Fibroblast of lung (primary cell): ENCODE measurements around the gene PALM2AKAP2. TPM values are rescaled to one million over a fixed set of nuclear protein-coding genes. Genes with fewer than 3 reads are reported as not detected.

Source experiments
- DNase-seq, 2 donors: peaks; one replicate each; pipeline versions ENCODE4 v3.0.0 to v3.0.0-alpha.2; 2010; ENCODE audit warnings: low read depth in 2 of 2
- H2AFZ ChIP-seq: 2 replicates; pipeline ENCODE4 v1.5.1; 2012; ENCODE audit warnings: low read length, control low read depth, inconsistent platforms
- H3K27ac ChIP-seq: 2 replicates; pipeline ENCODE4 v1.5.1; 2011; ENCODE audit warnings: low read length, control low read depth; ENCODE audit not compliant: insufficient read depth
- H3K27me3 ChIP-seq: 2 replicates; pipeline ENCODE4 v1.5.1; 2011; ENCODE audit warnings: mild to moderate bottlenecking, low read length; ENCODE audit not compliant: control insufficient read depth, insufficient read depth
- H3K36me3 ChIP-seq: 2 replicates; pipeline ENCODE4 v1.5.1; 2011; ENCODE audit warnings: low read length; ENCODE audit not compliant: control insufficient read depth, insufficient read depth
- H3K4me1 ChIP-seq: 2 replicates; pipeline ENCODE4 v1.5.1; 2011; ENCODE audit warnings: low read length; ENCODE audit not compliant: control insufficient read depth, insufficient read depth; ENCODE audit errors: extremely low read depth
- H3K4me2 ChIP-seq: 2 replicates; pipeline ENCODE4 v1.5.1; 2011; ENCODE audit warnings: low read length, control low read depth; ENCODE audit not compliant: insufficient read depth; ENCODE audit errors: extremely low read depth
- H3K4me3 ChIP-seq, 4 experiments: fragments of 200-600 bp in 1 of 4; sonication (generic) in 1 of 4; replicated peaks in 1 of 4; 2 replicates each; pipeline ENCODE4 v1.5.1; 2011 to 2016; ENCODE audit warnings: low read length in 4 of 4, low read depth in 3 of 4, mild to moderate bottlenecking in 3 of 4, control low read depth in 2 of 4, inconsistent platforms in 1 of 4, mixed read lengths in 1 of 4; ENCODE audit not compliant: insufficient read depth in 1 of 4; ENCODE audit errors: control extremely low read depth in 1 of 4
- H3K79me2 ChIP-seq: 2 replicates; pipeline ENCODE4 v1.5.1; 2012; ENCODE audit warnings: mild to moderate bottlenecking, low read length, inconsistent platforms; ENCODE audit not compliant: control insufficient read depth, insufficient read depth
- H3K9ac ChIP-seq: 2 replicates; pipeline ENCODE4 v1.5.1; 2011; ENCODE audit warnings: mild to moderate bottlenecking, low read length, control low read depth; ENCODE audit not compliant: insufficient read depth
- H3K9me3 ChIP-seq: 2 replicates; pipeline ENCODE4 v1.5.1; 2012; ENCODE audit warnings: low read depth, low read length; ENCODE audit not compliant: control insufficient read depth, insufficient read depth
- H4K20me1 ChIP-seq: 2 replicates; pipeline ENCODE4 v1.5.1; 2011; ENCODE audit warnings: low read length; ENCODE audit not compliant: control insufficient read depth, insufficient read depth; ENCODE audit errors: extremely low read depth
- CTCF ChIP-seq, 2 donors: IDR thresholded peaks in 1 of 2; conservative IDR thresholded peaks in 1 of 2; 1 replicate in 1 of 2; 2 replicates in 1 of 2; pipeline ENCODE4 v1.5.1; 2011 to 2012; ENCODE audit warnings: low read length in 2 of 2, control low read depth in 1 of 2, inconsistent platforms in 1 of 2, low read depth in 1 of 2, mild to moderate bottlenecking in 1 of 2
- EZH2 ChIP-seq: IDR thresholded peaks from 2 replicates; pipeline ENCODE4 v1.5.1; 2012; ENCODE audit warnings: low read length, control low read depth, mild to moderate bottlenecking; ENCODE audit errors: missing control alignments
- polyA plus RNA-seq, 2 donors: library from polyadenylated mRNA; depleted of rRNA in 1 of 2; stranded (reverse) in 1 of 2; unstranded in 1 of 2; fragments of >200 nt; gene quantifications; 2 replicates each; pipeline ENCODE4 v1.2.1, GENCODE V29; 2011 to 2012; ENCODE audit warnings: missing spikeins in 1 of 2
- total RNA-seq: library from RNA; depleted of rRNA; stranded (reverse); fragments of >200 nt; gene quantifications from 2 replicates; pipeline ENCODE4 v1.2.1, GENCODE V29; 2014

Gene PALM2AKAP2
- total and polyA plus RNA-seq, 2 donors (not counting 1 experiment from before 2014, with no cell fraction given), result 7.7 to 9.9 TPM

DNA sequence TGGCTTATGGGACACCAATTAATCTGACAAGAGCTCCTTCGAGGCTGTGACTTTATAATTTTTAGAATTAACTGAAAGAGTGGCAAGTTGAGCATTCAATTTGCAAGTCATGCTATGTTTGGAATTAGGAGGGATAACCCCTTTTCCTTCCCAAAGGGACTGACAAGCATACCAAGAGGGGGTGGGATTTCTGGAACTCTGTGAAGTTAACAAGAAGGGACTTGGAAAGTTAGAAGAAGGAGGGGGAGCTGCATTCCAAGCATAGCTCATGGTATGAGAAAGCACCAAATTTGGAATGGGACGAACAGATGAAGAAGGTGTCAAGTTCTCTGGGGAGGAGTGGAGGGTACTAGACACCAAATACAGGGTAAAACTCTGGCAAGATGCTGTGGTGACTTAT lies 8.9 kb upstream of the PALM2AKAP2 start:
- peak; percentile 58 to 98 for DNase-seq
- Histone ChIP-seq H4K20me1 (no peaks in the 10 kb centered on the region), H3K27ac (no peak overlapping the region), H3K4me3 (no peak overlapping the region), H3K36me3 (no peaks in the 10 kb centered on the region), H3K27me3 (no peaks in the 10 kb centered on the region), H3K4me2 (no peak overlapping the region), H3K79me2 (no peaks in the 10 kb centered on the region), H3K4me1 (peaks cover 11% of the 10 kb centered on the region), H3K9ac (no peak overlapping the region), H2AFZ (no peak overlapping the region), H3K9me3 (no peaks in the 10 kb centered on the region)
- no peak for TF ChIP-seq EZH2
- no peak for TF ChIP-seq CTCF (conservative IDR thresholded peaks at IDR 0.05 in 1 of 2, IDR thresholded peaks at IDR 0.05 in 1 of 2; ENCODE audit: low read depth in 1 of 2, low read length in 2 of 2)

DNA sequence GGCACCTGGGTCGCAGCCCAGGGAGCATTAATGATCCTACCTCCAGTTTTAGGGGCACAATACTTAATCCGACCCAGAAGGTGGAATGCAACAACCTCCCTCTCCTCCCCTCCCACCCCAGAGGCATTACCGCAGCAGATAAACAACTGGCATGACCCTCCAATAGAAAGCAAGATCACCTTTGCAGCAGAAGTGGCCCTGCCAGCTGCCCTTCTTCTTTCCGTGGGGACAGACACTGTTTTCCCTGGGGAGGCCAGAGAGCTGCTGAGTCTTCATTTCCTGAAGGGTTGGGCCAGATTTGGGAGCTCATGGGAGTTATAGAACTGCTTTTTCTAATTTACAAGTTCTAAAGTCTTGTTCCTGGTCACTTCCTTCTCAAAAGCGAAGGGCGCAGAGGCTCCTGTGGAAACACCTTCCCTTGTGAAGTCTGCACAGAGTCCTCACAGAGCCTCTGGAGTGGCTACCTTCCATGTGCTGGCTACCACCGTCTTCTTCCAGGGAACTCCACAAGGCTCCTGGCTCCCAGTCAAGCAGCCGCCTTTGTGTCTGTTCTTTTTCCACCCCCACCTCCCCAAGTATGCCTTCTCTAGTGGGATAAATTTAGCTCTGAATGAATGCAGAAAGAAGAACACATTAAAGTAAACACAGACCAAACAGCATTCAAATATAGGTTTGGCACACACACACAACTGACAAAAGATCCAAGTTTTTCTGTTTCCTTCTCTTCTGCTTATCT lies 8.0 kb upstream of the PALM2AKAP2 start:
- Histone ChIP-seq H3K4me2 (no peak overlapping the region), H3K27me3 (no peaks in the 10 kb centered on the region), H3K27ac (no peak overlapping the region), H3K36me3 (no peaks in the 10 kb centered on the region), H3K9me3 (no peaks in the 10 kb centered on the region), H3K4me3 (no peak overlapping the region), H2AFZ (no peak overlapping the region), H3K4me1 (peaks cover 8% of the 10 kb centered on the region), H3K79me2 (no peaks in the 10 kb centered on the region), H3K9ac (no peak overlapping the region), H4K20me1 (no peaks in the 10 kb centered on the region)
- DNase-seq, result peak; percentile 51 to 81
- TF ChIP-seq CTCF (conservative IDR thresholded peaks at IDR 0.05 in 1 of 2, IDR thresholded peaks at IDR 0.05 in 1 of 2; ENCODE audit: low read depth in 1 of 2, low read length in 2 of 2), result no peak
- TF ChIP-seq EZH2, result no peak

- Histone ChIP-seq H3K4me3 (no peak overlapping the region), H3K9me3 (no peaks in the 10 kb centered on the region), H3K4me1 (peaks cover 5% of the 10 kb centered on the region), H2AFZ (no peak overlapping the region), H3K79me2 (no peaks in the 10 kb centered on the region), H3K27me3 (no peaks in the 10 kb centered on the region), H4K20me1 (no peaks in the 10 kb centered on the region), H3K4me2 (no peak overlapping the region), H3K9ac (no peak overlapping the region), H3K36me3 (no peaks in the 10 kb centered on the region), H3K27ac (no peak overlapping the region)
- no peak for TF ChIP-seq CTCF (conservative IDR thresholded peaks at IDR 0.05 in 1 of 2, IDR thresholded peaks at IDR 0.05 in 1 of 2; ENCODE audit: low read depth in 1 of 2, low read length in 2 of 2)
- no peak for TF ChIP-seq EZH2
- DNase-seq, result peak; percentile 44 to 49
Observed at GRCh38 chr9:109775516-109775915, 4.5 kb upstream of the PALM2AKAP2 start.
